Fibroblast of lung (primary cell): Measurements from ENCODE around the gene MAT1A. TPM values are rescaled to one million over a fixed set of nuclear protein-coding genes. Genes with fewer than 3 reads are reported as not detected.

ENCODE experiments used
- DNase-seq, 2 donors: peaks; one replicate each; pipeline versions ENCODE4 v3.0.0 to v3.0.0-alpha.2; 2010; ENCODE audit warnings: low read depth in 2 of 2
- H2AFZ ChIP-seq: 2 replicates; pipeline ENCODE4 v1.5.1; 2012; ENCODE audit warnings: low read length, control low read depth, inconsistent platforms
- H3K27ac ChIP-seq: 2 replicates; pipeline ENCODE4 v1.5.1; 2011; ENCODE audit warnings: low read length, control low read depth; ENCODE audit not compliant: insufficient read depth
- H3K27me3 ChIP-seq: 2 replicates; pipeline ENCODE4 v1.5.1; 2011; ENCODE audit warnings: mild to moderate bottlenecking, low read length; ENCODE audit not compliant: control insufficient read depth, insufficient read depth
- H3K36me3 ChIP-seq: 2 replicates; pipeline ENCODE4 v1.5.1; 2011; ENCODE audit warnings: low read length; ENCODE audit not compliant: control insufficient read depth, insufficient read depth
- H3K4me1 ChIP-seq: 2 replicates; pipeline ENCODE4 v1.5.1; 2011; ENCODE audit warnings: low read length; ENCODE audit not compliant: control insufficient read depth, insufficient read depth; ENCODE audit errors: extremely low read depth
- H3K4me2 ChIP-seq: 2 replicates; pipeline ENCODE4 v1.5.1; 2011; ENCODE audit warnings: low read length, control low read depth; ENCODE audit not compliant: insufficient read depth; ENCODE audit errors: extremely low read depth
- H3K4me3 ChIP-seq, 4 experiments: fragments of 200-600 bp in 1 of 4; sonication (generic) in 1 of 4; replicated peaks in 1 of 4; 2 replicates each; pipeline ENCODE4 v1.5.1; 2011 to 2016; ENCODE audit warnings: low read length in 4 of 4, low read depth in 3 of 4, mild to moderate bottlenecking in 3 of 4, control low read depth in 2 of 4, inconsistent platforms in 1 of 4, mixed read lengths in 1 of 4; ENCODE audit not compliant: insufficient read depth in 1 of 4; ENCODE audit errors: control extremely low read depth in 1 of 4
- H3K79me2 ChIP-seq: 2 replicates; pipeline ENCODE4 v1.5.1; 2012; ENCODE audit warnings: mild to moderate bottlenecking, low read length, inconsistent platforms; ENCODE audit not compliant: control insufficient read depth, insufficient read depth
- H3K9ac ChIP-seq: 2 replicates; pipeline ENCODE4 v1.5.1; 2011; ENCODE audit warnings: mild to moderate bottlenecking, low read length, control low read depth; ENCODE audit not compliant: insufficient read depth
- H3K9me3 ChIP-seq: 2 replicates; pipeline ENCODE4 v1.5.1; 2012; ENCODE audit warnings: low read depth, low read length; ENCODE audit not compliant: control insufficient read depth, insufficient read depth
- H4K20me1 ChIP-seq: 2 replicates; pipeline ENCODE4 v1.5.1; 2011; ENCODE audit warnings: low read length; ENCODE audit not compliant: control insufficient read depth, insufficient read depth; ENCODE audit errors: extremely low read depth
- EZH2 ChIP-seq: IDR thresholded peaks from 2 replicates; pipeline ENCODE4 v1.5.1; 2012; ENCODE audit warnings: low read length, control low read depth, mild to moderate bottlenecking; ENCODE audit errors: missing control alignments
- polyA plus RNA-seq, 2 donors: library from polyadenylated mRNA; depleted of rRNA in 1 of 2; stranded (reverse) in 1 of 2; unstranded in 1 of 2; fragments of >200 nt; gene quantifications; 2 replicates each; pipeline ENCODE4 v1.2.1, GENCODE V29; 2011 to 2012; ENCODE audit warnings: missing spikeins in 1 of 2
- total RNA-seq: library from RNA; depleted of rRNA; stranded (reverse); fragments of >200 nt; gene quantifications from 2 replicates; pipeline ENCODE4 v1.2.1, GENCODE V29; 2014
- TF ChIP-seq, protein P1 (sequence below), 2 donors: IDR thresholded peaks in 1 of 2; conservative IDR thresholded peaks in 1 of 2; 1 replicate in 1 of 2; 2 replicates in 1 of 2; pipeline ENCODE4 v1.5.1; 2011 to 2012; ENCODE audit warnings: low read length in 2 of 2, control low read depth in 1 of 2, inconsistent platforms in 1 of 2, low read depth in 1 of 2, mild to moderate bottlenecking in 1 of 2

MAT1A gene
- total and polyA plus RNA-seq, 2 donors (not counting 1 experiment from before 2014, with no cell fraction given) = not detected

DNA sequence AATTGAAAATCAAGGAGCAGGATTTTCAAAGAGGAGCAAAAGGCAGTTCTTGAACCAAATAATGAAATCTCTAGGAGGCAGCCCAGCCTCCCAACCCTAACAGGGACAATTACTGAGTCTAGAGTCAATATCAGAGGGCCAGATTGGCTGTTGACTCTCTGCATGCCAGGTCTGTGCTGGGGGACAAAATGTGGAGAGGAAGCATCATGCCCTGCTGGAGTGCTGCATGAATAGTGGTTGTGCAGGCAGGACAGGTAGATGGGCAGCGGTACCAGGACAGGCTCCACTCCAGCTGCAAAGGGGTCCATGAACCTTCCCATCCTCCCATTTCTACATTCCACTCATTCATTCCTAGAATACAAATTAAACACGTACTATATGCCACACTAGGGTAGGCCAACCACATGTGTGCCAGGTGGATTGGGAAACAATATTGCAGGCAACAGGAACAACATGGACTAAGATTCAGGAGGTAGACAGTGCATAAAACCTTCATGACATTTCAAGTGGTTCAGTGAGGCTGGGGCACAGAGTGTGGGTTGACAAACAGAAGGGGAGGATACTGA is 30.4 kb upstream of the MAT1A start:
- H3K27ac ChIP-seq = no peak overlapping the region
- no peak overlapping the region for H3K4me2 ChIP-seq
- no peaks in the 10 kb centered on the region for H3K9me3 ChIP-seq
- no peaks in the 10 kb centered on the region for H3K79me2 ChIP-seq
- H3K4me3 ChIP-seq = no peak overlapping the region
- H4K20me1 ChIP-seq = no peaks in the 10 kb centered on the region
- no peak for TF ChIP-seq EZH2
- TF ChIP-seq, protein P1, sequence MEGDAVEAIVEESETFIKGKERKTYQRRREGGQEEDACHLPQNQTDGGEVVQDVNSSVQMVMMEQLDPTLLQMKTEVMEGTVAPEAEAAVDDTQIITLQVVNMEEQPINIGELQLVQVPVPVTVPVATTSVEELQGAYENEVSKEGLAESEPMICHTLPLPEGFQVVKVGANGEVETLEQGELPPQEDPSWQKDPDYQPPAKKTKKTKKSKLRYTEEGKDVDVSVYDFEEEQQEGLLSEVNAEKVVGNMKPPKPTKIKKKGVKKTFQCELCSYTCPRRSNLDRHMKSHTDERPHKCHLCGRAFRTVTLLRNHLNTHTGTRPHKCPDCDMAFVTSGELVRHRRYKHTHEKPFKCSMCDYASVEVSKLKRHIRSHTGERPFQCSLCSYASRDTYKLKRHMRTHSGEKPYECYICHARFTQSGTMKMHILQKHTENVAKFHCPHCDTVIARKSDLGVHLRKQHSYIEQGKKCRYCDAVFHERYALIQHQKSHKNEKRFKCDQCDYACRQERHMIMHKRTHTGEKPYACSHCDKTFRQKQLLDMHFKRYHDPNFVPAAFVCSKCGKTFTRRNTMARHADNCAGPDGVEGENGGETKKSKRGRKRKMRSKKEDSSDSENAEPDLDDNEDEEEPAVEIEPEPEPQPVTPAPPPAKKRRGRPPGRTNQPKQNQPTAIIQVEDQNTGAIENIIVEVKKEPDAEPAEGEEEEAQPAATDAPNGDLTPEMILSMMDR (conservative IDR thresholded peaks at IDR 0.05 in 1 of 2, IDR thresholded peaks at IDR 0.05 in 1 of 2; ENCODE audit: low read depth in 1 of 2, low read length in 2 of 2) = no peak
- no peak overlapping the region for H3K9ac ChIP-seq
- H3K27me3 ChIP-seq = no peaks in the 10 kb centered on the region
- H3K4me1 ChIP-seq = no peaks in the 10 kb centered on the region
- no peak for DNase-seq
- no peak overlapping the region for H2AFZ ChIP-seq
- H3K36me3 ChIP-seq = no peaks in the 10 kb centered on the region

DNA sequence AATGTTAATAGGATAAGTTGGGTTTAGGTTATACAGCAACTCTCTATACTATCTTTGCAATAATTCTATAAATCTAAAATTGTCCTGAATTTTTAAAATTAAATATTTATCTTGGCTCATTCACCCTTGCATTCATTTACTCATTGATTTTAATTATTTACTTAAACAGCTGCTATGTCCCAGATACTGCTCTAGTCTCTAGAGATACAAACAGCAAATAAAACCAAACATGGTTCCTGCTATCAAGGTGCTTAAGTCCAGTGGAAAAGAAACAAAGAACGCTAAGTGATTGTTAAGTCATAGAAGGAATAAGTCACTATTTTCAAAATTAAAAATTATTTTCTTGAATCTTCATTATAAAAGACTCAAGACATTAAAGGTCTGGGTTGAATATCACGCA is 29.9 kb upstream of the MAT1A start:
- Histone ChIP-seq H4K20me1 (no peaks in the 10 kb centered on the region), H2AFZ (no peak overlapping the region), H3K9me3 (no peaks in the 10 kb centered on the region), H3K27me3 (no peaks in the 10 kb centered on the region), H3K79me2 (no peaks in the 10 kb centered on the region), H3K4me3 (no peak overlapping the region), H3K36me3 (no peaks in the 10 kb centered on the region), H3K9ac (no peak overlapping the region), H3K4me1 (no peaks in the 10 kb centered on the region), H3K27ac (no peak overlapping the region), H3K4me2 (no peak overlapping the region)
- DNase-seq = no peak
- TF ChIP-seq, protein P1 (conservative IDR thresholded peaks at IDR 0.05 in 1 of 2, IDR thresholded peaks at IDR 0.05 in 1 of 2; ENCODE audit: low read depth in 1 of 2, low read length in 2 of 2) = no peak
- TF ChIP-seq EZH2 = no peak

DNA sequence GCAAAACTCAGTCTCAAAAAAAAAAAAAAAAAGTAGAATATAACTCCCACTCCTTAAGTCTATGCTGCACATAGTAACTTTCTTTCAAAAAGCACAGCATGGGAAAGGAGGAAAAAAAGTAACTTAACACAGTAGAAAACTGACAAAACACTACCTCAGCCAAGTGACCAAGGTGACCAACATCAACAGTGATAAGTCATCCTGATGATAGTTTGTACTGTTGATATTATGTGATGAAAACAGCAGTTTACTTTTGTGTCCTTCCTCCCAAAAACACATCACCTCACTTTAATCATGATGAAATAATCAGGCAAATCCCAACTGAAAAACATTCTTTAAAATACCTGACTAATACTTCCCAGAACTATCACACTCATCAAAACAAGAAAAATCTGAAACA is 29.3 kb upstream of the MAT1A start:
- Histone ChIP-seq H2AFZ (no peak overlapping the region), H3K9me3 (no peaks in the 10 kb centered on the region), H3K79me2 (no peaks in the 10 kb centered on the region), H3K9ac (no peak overlapping the region), H3K36me3 (no peaks in the 10 kb centered on the region), H3K4me1 (no peaks in the 10 kb centered on the region), H3K27ac (no peak overlapping the region), H3K27me3 (no peaks in the 10 kb centered on the region), H4K20me1 (no peaks in the 10 kb centered on the region), H3K4me3 (no peak overlapping the region), H3K4me2 (no peak overlapping the region)
- TF ChIP-seq, protein P1 (conservative IDR thresholded peaks at IDR 0.05 in 1 of 2, IDR thresholded peaks at IDR 0.05 in 1 of 2; ENCODE audit: low read depth in 1 of 2, low read length in 2 of 2) = no peak
- TF ChIP-seq EZH2 = no peak
- DNase-seq = no peak
